Measurements from ENCODE around the gene RIT1. TPM values are rescaled to one million over a fixed set of nuclear protein-coding genes. Genes with fewer than 3 reads are reported as not detected.

The RIT1 gene, protein sequence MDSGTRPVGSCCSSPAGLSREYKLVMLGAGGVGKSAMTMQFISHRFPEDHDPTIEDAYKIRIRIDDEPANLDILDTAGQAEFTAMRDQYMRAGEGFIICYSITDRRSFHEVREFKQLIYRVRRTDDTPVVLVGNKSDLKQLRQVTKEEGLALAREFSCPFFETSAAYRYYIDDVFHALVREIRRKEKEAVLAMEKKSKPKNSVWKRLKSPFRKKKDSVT
- total RNA-seq, result 26.2 TPM
- long read RNA-seq, transcript RIT1-202 (6 exons, 3,445 nt), result major isoform, 11 of 13 reads
- long read RNA-seq, partial matches to known transcripts, result 0 of 13 reads
- long read RNA-seq, other reads (novel, unspliced or antisense), result 1 of 13 reads

DNA sequence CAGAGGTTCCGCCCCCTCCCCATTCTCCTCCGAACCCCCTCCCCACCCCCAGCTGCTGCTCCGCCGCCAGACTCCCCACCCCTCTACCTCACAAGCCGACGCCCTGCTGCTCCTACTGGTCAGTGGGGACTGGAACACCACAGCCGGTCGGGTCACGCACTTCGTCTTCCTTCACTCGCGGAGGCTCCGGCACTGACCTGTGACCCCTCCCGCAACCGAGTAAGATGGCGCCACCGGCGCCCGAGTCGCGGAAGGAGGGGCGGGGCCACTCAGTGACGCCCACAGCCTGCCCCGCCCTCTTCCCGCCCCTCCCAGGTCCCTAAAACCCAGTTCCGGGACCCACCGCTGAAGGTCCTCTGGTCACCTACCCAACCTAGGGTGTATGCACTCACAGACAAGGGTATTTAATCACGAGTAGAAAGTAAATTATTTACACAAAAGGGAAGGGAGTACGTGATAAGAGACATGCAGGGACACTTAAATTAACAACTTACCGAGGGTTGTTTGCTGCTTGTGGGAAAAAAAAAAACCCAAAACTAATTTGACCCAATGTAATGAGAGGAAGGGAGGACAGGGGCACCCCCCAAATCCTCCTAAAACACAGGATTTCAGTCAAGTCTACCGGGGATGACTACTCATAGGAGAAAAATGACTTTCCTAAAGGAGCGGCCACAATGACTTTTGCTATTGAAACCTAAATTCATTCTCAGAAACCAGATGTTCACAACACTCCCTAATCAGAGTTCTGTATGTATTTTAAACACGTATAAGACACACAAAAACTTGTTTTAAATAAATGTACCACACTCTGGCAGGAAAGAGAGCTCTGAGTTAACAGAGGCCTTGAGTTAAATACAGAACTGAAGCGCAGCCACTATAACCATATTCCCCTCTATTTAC, at the start of gene RIT1:
Gene RIT1, minus strand, starts transcription at position 194 of the 900 bp plus-strand sequence. CDS start 588 bp downstream, outside the sequence.
- DNase-seq (ENCODE audit: low spot score), result peak; percentile 95
- intact Hi-C loops (cut with DNase I), result loop anchor here (2.0 kb wide), 1 partner anchor 51 kb away; no protein-coding TSS in a partner anchor

DNA sequence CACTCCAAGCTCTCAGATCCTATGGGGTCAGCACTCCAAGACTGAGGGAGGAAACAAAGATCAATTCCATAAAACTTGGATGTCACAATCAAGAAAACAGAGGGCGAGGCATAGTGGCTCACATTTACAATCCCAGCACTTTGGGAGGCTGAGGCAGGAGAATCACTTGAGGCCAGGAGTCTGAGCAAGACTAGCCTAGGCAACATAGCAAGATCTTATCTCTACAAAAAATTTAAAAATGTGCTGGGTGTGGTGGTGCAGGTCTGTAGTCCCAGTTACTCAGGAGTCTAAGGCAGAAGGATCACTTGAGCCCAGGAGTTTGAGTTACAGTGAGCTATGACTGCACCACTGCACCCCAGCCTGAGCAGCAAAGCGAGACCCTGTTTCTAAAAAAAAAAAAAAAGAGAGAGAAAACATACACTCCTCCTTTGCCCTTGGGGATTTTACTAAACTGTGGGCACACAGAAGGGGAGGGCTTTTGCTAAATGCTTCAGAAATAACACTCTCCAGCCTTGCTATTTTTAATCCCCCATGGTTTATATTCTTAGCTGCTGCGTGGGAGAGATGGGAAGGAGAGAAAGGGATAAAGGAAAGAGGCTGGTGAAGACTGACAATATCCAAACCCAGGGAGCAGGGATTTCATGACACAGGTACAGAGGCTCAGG, 49.1 kb upstream of the RIT1 start:
- intact Hi-C loops (cut with DNase I), result loop anchor here (2.0 kb wide), 2 partner anchors 19 kb away; partner anchors contain the start of genes ARHGEF2 and RXFP4
- no peak for DNase-seq (ENCODE audit: low spot score)

DNA sequence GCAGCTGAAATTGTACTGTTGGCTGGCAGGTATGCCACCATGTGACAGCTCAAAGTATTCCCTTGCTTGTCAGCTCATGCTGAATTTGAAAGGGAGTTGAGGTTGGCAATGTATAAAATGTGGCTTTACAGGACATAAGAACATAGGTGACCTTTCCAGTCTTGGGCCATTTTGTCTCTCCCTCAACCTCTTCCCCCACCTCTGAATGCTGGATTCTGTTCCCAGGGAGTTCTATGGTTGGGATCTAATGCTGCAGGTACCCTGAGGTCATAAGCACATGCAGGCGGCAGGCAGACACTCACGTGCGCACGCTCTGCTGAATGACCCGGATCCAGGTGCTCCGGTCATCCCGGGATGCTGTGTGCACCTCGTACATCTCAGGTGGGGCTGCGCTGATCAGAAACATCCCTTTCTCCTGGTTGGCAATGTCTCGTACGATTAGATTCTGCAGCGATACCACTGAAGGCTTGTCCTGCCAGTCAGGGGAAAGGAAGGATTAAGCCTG, 46.3 kb upstream of the RIT1 start:
- no peak for DNase-seq (ENCODE audit: low spot score)
- intact Hi-C loops (cut with DNase I), result no loop called here

DNA sequence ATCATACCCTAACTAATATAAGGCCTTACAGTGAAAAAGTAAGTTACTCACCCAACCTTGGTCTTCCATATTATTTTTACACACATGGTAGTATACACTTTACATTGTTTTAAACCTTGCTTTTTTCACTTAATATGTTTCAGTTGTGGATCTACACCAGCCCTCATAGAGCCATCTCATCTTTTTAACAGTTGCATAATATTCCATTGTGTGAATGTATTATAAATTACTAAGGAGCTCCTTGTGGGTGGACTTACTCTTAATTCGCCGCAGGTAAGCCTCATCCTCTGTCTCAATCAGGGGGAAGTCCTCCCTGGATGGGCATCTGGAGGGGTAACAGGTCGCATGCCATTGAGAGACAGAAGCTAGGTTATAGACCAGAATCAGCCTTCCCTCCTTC, 43.5 kb upstream of the RIT1 start:
- DNase-seq (ENCODE audit: low spot score), result no peak
- intact Hi-C loops (cut with DNase I), result no loop called here

DNA sequence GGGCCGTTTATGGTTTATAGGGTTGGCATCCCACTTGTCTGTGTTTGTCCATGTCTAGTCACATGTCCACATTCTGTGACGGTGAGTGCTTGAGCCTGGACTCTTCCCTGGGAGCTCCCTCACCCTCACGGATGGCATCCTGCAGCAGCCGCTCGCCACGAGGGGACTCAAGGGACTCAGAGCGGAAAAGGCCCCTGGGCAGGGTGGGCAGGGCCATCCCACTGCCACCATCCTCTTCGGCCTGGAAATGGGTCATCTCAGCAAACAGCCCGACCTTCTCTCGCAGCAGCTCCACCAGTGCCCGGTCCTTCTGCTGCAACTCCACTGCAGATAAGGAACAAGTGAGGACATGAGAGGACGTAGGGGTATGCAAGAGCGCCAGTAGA, 41.3 kb upstream of the RIT1 start:
- no peak for DNase-seq (ENCODE audit: low spot score)
- intact Hi-C loops (cut with DNase I), result no loop called here

DNA sequence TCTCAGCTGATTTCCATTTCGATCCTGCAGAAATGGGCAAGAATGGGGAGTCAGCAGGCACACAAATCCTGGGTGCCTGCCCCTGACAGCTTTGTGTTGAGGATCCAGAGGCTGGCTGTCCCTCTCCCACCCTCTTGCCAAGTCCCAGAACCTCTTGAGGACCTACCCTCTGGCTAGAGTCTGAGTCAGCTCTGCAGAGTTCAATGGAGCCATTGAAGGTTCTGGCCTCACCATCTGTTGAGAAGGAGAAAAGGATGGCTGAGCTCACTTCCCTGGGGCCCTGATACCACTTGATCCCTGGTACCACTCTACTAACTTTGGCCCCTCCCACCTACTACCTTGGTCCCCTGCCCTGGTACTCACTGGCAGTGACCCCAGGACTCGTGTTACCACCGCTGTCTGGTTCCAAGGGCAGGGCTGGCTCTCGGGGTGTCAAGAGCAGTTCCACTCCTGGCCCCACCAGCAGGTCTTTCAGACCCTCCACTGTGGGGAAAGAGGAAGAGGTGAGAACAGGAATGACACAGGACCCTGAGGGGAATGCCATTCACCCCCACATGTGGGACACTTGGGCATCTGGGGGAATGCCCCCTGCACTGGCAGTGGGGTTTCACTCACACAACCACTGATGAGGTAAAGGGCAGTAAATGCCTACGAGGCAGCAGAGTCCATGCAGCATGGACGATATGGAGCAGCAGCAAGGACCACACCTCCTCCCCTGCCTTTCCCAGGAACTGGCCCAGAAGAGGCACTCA, 40.8 kb upstream of the RIT1 start:
- intact Hi-C loops (cut with DNase I), result no loop called here
- peak; percentile 9 for DNase-seq (ENCODE audit: low spot score)

DNA sequence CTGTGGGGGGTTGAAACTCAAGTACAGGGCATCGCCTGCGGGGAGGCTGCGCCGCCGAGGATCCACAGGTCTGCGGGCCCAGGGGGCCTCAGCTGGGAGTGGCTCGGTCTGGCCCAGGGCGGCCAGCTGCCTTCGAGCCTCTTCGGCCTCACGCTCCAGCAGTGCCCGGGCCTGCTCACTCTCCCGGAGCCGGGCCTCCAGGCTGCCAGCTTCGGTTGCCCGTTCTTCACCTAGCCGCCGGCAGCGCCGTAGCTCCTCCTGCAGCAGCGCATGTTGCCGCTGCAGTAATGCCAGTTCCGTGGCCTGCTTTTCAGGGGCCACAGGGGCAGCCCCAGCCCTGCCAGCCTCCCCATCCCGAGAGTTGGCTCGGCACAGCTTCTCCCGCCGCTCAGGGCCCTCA, 39.7 kb upstream of the RIT1 start:
- DNase-seq (ENCODE audit: low spot score), result peak; percentile 70
- intact Hi-C loops (cut with DNase I), result no loop called here

DNA sequence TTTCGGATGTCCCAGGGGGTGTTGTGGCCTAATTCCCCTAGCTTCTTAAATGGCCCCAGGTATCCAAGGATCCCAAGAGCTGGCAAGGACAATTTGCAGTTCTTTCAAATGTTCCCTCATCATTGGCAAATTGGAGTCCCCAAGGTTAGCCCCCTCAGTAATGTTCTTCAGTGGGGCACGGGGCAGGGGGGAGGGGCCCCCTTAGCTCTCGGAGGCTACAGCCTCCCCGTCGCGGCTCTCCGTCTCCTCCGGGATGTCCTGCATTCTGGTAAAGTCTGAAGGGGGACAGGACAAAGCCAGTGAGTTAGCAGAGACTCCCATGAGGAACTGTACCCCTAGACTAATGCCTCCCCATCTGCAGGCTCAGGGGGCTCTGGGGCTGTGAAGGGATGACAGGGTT, 36.6 kb upstream of the RIT1 start:
- peak; percentile 35 for DNase-seq (ENCODE audit: low spot score)
- intact Hi-C loops (cut with DNase I), result no loop called here

DNA sequence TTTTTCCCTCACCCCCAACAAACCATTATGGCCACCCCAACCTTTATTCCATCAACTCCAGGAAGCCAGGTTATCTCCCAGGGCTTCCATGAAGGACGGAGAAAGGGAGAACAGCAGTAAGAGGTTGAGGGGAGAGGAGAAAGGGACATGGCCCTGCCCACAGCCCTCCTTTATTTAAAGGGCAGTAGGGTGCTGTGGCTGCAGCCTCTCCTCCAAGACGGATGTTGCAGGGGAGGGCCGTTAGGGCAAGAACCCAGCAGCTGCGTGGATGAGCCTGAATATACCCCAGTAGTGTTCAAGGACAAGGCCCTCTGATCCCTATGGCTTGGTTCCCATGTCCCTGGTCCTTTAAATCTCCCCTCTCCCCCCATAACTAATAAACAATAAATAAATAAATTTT, 36.1 kb upstream of the RIT1 start:
- intact Hi-C loops (cut with DNase I), result no loop called here
- DNase-seq (ENCODE audit: low spot score), result peak; percentile 29

DNA sequence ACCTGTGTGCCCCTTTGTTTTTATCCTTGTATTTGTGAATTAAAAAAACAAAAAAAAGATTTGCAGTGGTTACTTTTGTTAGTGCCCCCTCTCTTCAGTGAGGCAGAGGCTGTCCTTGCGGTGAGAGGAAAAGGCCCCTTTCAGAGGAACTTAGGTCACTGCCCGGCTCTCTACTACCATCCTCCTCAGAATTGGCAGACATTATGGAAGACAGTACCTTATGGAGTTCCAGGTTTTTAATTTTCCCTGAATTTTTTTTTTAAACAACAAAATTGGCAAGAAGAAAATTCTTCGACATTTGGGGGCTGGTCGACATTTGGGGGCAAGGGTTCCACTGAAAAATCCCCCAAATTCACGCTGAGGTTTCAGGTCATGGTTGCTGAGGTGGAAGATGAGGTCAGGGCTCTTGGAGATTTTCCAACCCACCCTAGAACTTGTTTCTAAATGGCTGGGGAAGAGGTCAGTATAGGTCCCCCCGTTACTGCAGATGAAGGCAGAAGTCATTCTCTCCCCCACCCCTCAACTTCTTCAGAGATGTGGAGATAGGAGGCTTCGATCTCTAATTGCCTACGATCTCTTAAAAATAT, 35.6 kb upstream of the RIT1 start:
- intact Hi-C loops (cut with DNase I), result no loop called here
- peak; percentile 6 for DNase-seq (ENCODE audit: low spot score)

DNA sequence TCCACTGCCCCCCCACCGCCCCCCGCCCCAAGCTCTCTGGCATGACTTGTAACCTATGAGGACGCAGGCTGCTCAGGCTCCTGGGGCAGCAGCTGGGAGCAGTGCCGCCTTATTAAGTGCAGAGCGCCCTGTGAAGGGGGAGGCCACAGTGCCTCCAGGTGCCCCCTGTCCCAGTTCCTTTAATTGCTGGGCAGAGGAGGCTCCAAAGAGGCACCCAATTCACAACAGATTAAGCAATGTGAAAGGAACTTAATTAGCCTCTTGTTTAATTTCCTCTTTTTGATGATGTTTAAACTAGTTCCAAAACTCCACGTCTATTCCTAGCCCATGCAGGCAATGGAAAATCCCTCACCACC, 33.3 kb upstream of the RIT1 start:
- no peak for DNase-seq (ENCODE audit: low spot score)
- intact Hi-C loops (cut with DNase I), result no loop called here

DNA sequence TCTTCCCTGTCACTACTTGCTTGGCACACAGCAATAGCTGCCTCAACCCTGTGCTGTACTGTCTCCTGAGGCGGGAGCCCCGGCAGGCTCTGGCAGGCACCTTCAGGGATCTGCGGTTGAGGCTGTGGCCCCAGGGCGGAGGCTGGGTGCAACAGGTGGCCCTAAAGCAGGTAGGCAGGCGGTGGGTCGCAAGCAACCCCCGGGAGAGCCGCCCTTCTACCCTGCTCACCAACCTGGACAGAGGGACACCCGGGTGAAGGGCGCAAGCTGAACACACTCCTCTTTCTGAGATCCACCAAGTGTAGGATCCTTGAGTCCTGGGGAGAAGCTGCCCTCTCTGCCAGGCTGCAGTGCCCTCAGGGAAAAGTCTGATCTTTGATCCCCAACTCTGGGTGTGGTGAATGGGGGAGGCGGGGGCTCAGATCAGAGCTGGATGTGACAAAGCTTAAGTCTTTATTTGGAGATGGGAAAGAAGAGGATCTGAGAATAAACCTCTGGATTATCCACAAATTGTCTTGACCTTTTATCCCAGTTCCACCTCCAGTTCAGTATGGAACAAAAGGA, 31.5 kb upstream of the RIT1 start:
- no peak for DNase-seq (ENCODE audit: low spot score)
- intact Hi-C loops (cut with DNase I), result no loop called here

DNA sequence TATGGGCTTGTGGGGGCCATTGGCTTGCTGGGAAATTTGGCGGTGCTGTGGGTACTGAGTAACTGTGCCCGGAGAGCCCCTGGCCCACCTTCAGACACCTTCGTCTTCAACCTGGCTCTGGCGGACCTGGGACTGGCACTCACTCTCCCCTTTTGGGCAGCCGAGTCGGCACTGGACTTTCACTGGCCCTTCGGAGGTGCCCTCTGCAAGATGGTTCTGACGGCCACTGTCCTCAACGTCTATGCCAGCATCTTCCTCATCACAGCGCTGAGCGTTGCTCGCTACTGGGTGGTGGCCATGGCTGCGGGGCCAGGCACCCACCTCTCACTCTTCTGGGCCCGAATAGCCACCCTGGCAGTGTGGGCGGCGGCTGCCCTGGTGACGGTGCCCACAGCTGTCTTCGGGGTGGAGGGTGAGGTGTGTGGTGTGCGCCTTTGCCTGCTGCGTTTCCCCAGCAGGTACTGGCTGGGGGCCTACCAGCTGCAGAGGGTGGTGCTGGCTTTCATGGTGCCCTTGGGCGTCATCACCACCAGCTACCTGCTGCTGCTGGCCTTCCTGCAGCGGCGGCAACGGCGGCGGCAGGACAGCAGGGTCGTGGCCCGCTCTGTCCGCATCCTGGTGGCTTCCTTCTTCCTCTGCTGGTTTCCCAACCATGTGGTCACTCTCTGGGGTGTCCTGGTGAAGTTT, 30.8 kb upstream of the RIT1 start:
- DNase-seq (ENCODE audit: low spot score), result no peak
- intact Hi-C loops (cut with DNase I), result loop anchor here (2.0 kb wide), 1 partner anchor 19 kb away; no protein-coding TSS in a partner anchor

DNA sequence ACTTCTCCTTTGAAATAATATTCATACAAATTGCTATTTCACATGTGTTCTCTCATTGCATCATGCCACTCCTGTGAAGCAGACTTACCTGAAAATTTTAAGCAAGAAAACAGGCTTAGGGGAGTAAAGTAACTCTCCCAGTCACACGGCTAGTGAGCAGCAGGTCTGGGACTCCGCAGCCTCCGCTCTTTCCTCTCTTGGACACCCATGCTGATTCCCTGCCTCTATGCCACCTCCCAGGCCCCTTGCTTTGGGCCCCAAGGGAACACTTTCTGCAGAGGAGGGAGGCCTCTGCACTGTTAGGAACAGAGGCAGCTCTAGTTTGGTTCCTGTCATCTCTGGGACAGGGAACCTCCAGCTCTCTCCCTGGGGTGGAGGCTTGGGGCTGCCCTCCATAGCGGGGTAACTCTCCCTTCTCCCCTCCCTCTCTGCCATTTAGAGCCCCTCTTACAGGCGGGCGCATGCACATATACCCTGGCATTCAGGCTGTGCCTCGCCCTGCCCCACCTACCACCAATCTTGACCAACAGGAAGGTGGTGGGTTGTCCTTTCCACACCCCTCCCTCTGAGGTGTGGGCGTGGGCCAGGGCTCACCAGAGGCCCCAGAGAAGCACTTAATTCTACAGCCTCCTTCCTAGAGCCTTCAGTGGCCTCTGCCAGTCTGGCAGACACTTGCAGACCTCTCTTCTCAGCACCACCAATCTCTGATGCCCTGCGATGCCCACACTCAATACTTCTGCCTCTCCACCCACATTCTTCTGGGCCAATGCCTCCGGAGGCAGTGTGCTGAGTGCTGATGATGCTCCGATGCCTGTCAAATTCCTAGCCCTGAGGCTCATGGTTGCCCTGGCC, 30.1 kb upstream of the RIT1 start, which contains the start of gene RXFP4:
Gene RXFP4, plus strand, starts transcription at position 646 of the 852 bp plus-strand sequence. Its CDS starts 72 bp downstream, at position 718.
- no peak for DNase-seq (ENCODE audit: low spot score)
- intact Hi-C loops (cut with DNase I), result loop anchor here (2.0 kb wide), 1 partner anchor 20 kb away; no protein-coding TSS in a partner anchor

DNA sequence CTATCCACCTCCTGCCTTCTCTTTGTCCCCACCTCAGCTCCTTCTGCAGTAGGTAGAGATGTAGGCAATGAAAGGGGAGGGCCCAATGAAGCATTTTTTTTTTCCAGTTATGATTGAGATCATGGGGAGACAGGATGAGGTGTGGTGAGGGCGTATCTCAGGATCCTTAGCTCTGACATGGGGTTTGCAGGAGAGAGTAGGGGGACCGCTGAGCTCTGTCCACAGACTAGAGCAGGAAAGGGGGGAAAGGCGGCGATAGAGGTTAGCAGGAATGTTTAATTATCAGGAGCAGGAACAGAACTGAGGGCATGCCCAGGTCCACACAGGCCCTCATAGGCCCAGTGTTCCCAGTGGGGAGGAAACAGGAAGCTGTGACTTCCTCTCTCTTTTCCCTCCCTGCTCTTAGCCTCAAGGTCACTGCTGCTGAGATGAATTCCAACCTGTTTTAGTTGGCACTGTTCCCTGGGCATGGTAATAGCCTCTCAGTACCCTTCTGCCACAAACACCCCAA, 29.4 kb upstream of the RIT1 start:
- DNase-seq (ENCODE audit: low spot score), result no peak
- intact Hi-C loops (cut with DNase I), result loop anchor here (2.0 kb wide), 1 partner anchor 20 kb away; no protein-coding TSS in a partner anchor

DNA sequence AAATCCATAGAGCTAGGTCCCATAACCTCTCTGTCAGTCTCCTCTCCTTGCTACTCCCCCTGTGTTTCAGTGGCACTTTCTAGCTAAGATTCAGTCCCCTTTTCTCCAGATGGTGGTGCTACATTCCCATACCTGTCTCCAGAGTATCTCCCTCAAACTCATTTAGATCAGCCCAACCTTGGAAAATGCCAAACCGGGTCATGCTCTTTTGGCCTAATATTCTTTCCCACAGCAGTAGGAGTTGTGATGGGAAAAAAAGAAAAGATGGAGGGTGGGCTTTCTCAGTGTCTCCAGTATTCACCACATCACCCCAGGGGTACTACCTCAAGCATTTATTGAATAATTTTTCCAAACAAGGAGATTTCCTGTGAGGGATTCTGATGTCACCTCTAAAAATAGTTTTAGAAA, 27.1 kb upstream of the RIT1 start:
- intact Hi-C loops (cut with DNase I), result loop anchor here (1.0 to 10.0 kb wide), 2 partner anchors 51 to 117 kb away; partner anchors contain the start of genes LAMTOR2 and UBQLN4
- DNase-seq (ENCODE audit: low spot score), result no peak

All from cardiac septum (tissue), 1 donor.